Measurements from ENCODE around the gene NCAN. TPM values are rescaled to one million over a fixed set of nuclear protein-coding genes. Genes with fewer than 3 reads are reported as not detected.

NCAN gene
- polyA plus RNA-seq, 1 donor from 2014 or later: 52.1 TPM

- no peak overlapping the region for H3K4me2 ChIP-seq (ENCODE audit: low read length)
- H3F3A ChIP-seq (ENCODE audit: insufficient read depth, low read length, poor library complexity, severe bottlenecking): no peaks in the 10 kb centered on the region
- H3K4me3 ChIP-seq (ENCODE audit: low read length): no peak overlapping the region
- no peaks in the 10 kb centered on the region for H3K9me2 ChIP-seq (ENCODE audit: insufficient read depth, low read length)
- H3K79me2 ChIP-seq (replicated peaks; ENCODE audit: insufficient read depth, low read length): no peaks in the 10 kb centered on the region
- TF ChIP-seq REST (IDR thresholded peaks at IDR 0.05; ENCODE audit: borderline replicate concordance) (no peak), EP300 (conservative IDR thresholded peaks at IDR 0.05; ENCODE audit: poor library complexity, severe bottlenecking) (no peak), SMC3 (conservative IDR thresholded peaks at IDR 0.05; ENCODE audit: poor library complexity) (no peak), TAF1 (IDR thresholded peaks at IDR 0.05; ENCODE audit: low read depth) (no peak)
- no peak overlapping the region for H3K27ac ChIP-seq (ENCODE audit: low read length)
- H3K9me3 ChIP-seq (ENCODE audit: low read length): no peaks in the 10 kb centered on the region
- no peak overlapping the region for H2AFZ ChIP-seq (ENCODE audit: low read depth, low read length)
- no peak overlapping the region for H3K9ac ChIP-seq (ENCODE audit: low read length)
- H3K27me3 ChIP-seq (ENCODE audit: insufficient read depth, low read depth, low read length): peaks cover 19% of the 10 kb centered on the region
- H3K36me3 ChIP-seq (ENCODE audit: insufficient read depth, low read length): no peaks in the 10 kb centered on the region
- H4K20me1 ChIP-seq (ENCODE audit: insufficient read depth): no peaks in the 10 kb centered on the region
Measured at GRCh38 chr19:19263886-19264487, 52.2 kb downstream of the NCAN start.

GRCh38 chr19:19267305-19267704 lies 55.5 kb downstream of the NCAN start:
- no peaks in the 10 kb centered on the region for H3F3A ChIP-seq (ENCODE audit: insufficient read depth, low read length, poor library complexity, severe bottlenecking)
- H3K9me2 ChIP-seq (ENCODE audit: insufficient read depth, low read length): no peaks in the 10 kb centered on the region
- H3K4me2 ChIP-seq (ENCODE audit: low read length): no peak overlapping the region
- H3K4me3 ChIP-seq (ENCODE audit: low read length): no peak overlapping the region
- peaks cover 9% of the 10 kb centered on the region for H3K27me3 ChIP-seq (ENCODE audit: insufficient read depth, low read depth, low read length)
- no peaks in the 10 kb centered on the region for H3K79me2 ChIP-seq (replicated peaks; ENCODE audit: insufficient read depth, low read length)
- no peaks in the 10 kb centered on the region for H3K9me3 ChIP-seq (ENCODE audit: low read length)
- no peaks in the 10 kb centered on the region for H3K36me3 ChIP-seq (ENCODE audit: insufficient read depth, low read length)
- H3K9ac ChIP-seq (ENCODE audit: low read length): no peak overlapping the region
- H3K27ac ChIP-seq (ENCODE audit: low read length): no peak overlapping the region
- H4K20me1 ChIP-seq (ENCODE audit: insufficient read depth): no peaks in the 10 kb centered on the region
- H2AFZ ChIP-seq (ENCODE audit: low read depth, low read length): no peak overlapping the region
- TF ChIP-seq REST (IDR thresholded peaks at IDR 0.05; ENCODE audit: borderline replicate concordance): no peak
- no peak for TF ChIP-seq POLR2AphosphoS5 (IDR thresholded peaks at IDR 0.05)
- TF ChIP-seq TAF1 (IDR thresholded peaks at IDR 0.05; ENCODE audit: low read depth): no peak
- no peak for TF ChIP-seq SMC3 (conservative IDR thresholded peaks at IDR 0.05; ENCODE audit: poor library complexity)

Measured in neural cell (in vitro differentiated cells).